Esophagus squamous epithelium (tissue), 4 donors: ENCODE data around the gene SMIM7.

Source experiments
- POLR2A ChIP-seq, 4 donors: fragments of 450-650 bp; IDR thresholded peaks; one replicate each; pipeline ENCODE4 v1.6.1; 2017; ENCODE audit warnings: antibody characterized with exemption in 4 of 4, mild to moderate bottlenecking in 4 of 4, moderate library complexity in 3 of 4
- TF ChIP-seq, protein P1 (sequence below), 6 experiments: fragments of 450-650 bp in 4 of 6; fragments of 200-600 bp in 2 of 6; sonication (generic) in 2 of 6; IDR thresholded peaks; one replicate each; pipeline ENCODE4 v1.5.1; 2016 to 2019; ENCODE audit warnings: antibody characterized with exemption in 6 of 6, mild to moderate bottlenecking in 4 of 6, moderate library complexity in 4 of 6

DNA sequence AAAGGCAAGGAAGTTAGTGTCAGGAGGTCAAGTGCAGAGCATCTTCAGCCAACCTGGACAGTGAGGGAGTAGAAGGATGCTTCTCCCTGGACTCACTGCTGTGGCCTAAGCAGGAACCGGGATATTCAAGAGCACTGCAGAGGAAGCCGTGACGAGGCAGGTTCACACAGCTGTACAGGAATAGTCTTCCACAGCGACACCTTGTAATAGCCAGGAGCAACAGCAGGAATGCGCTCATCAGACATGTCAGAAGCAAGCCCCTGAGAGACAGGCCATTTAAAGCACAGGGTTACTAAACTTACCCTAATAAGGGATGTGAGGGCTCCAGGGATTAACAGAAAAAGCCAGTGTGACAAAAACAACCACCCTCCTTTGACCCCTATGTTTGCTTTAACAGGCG lies 28.5 kb downstream of the SMIM7 start:
- TF ChIP-seq, protein P1, sequence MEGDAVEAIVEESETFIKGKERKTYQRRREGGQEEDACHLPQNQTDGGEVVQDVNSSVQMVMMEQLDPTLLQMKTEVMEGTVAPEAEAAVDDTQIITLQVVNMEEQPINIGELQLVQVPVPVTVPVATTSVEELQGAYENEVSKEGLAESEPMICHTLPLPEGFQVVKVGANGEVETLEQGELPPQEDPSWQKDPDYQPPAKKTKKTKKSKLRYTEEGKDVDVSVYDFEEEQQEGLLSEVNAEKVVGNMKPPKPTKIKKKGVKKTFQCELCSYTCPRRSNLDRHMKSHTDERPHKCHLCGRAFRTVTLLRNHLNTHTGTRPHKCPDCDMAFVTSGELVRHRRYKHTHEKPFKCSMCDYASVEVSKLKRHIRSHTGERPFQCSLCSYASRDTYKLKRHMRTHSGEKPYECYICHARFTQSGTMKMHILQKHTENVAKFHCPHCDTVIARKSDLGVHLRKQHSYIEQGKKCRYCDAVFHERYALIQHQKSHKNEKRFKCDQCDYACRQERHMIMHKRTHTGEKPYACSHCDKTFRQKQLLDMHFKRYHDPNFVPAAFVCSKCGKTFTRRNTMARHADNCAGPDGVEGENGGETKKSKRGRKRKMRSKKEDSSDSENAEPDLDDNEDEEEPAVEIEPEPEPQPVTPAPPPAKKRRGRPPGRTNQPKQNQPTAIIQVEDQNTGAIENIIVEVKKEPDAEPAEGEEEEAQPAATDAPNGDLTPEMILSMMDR (IDR thresholded peaks at IDR 0.05): no peak
- TF ChIP-seq POLR2A (IDR thresholded peaks at IDR 0.05): no peak
